GM12865 (cell line): ENCODE measurements around the gene EEF1AKMT4.

Experiments
- DNase-seq: peaks from one replicate; pipeline ENCODE4 v3.0.0; 2010; ENCODE audit warnings: low read depth
- H3K4me3 ChIP-seq: 2 replicates; pipeline ENCODE4 v1.5.1; 2011; ENCODE audit warnings: mild to moderate bottlenecking, low read depth, low read length, control low read depth
- CTCF ChIP-seq: IDR thresholded peaks from 2 replicates; pipeline ENCODE4 v1.5.1; 2011; ENCODE audit warnings: low read length, control low read depth, low read depth, inconsistent platforms; ENCODE audit not compliant: insufficient read depth; ENCODE audit errors: missing control alignments

Gene EEF1AKMT4

GRCh38 chr3:184230603-184231528, 18.6 kb upstream of the EEF1AKMT4 start:
- no peak for DNase-seq
- no peak overlapping the region for H3K4me3 ChIP-seq
- TF ChIP-seq CTCF = no peak

- no peak for DNase-seq
- H3K4me3 ChIP-seq = no peak overlapping the region
- TF ChIP-seq CTCF = no peak
Measured at GRCh38 chr3:184231671-184232070, 17.8 kb upstream of the EEF1AKMT4 start.

GRCh38 chr3:184233127-184233843, 16.2 kb upstream of the EEF1AKMT4 start:
- DNase-seq = no peak
- H3K4me3 ChIP-seq = no peak overlapping the region
- TF ChIP-seq CTCF = no peak

GRCh38 chr3:184234224-184234623, 15.2 kb upstream of the EEF1AKMT4 start:
- no peak overlapping the region for H3K4me3 ChIP-seq
- no peak for TF ChIP-seq CTCF
- DNase-seq = no peak

GRCh38 chr3:184234671-184235380, 14.6 kb upstream of the EEF1AKMT4 start:
- no peak for DNase-seq
- TF ChIP-seq CTCF = no peak

GRCh38 chr3:184235381-184236032, 14.0 kb upstream of the EEF1AKMT4 start:
- TF ChIP-seq CTCF = no peak
- no peak overlapping the region for H3K4me3 ChIP-seq
- DNase-seq = no peak

More at GRCh38 chr3:184234671-184235380, 14.6 kb upstream of the EEF1AKMT4 start:
- H3K4me3 ChIP-seq = no peak overlapping the region
